ENCODE results near the gene KCTD10. TPM values are rescaled to one million over a fixed set of nuclear protein-coding genes. Genes with fewer than 3 reads are reported as not detected.

KCTD10 gene
- total and polyA plus RNA-seq, 4 donors = 4.2 to 20.1 (median 9.9) TPM

DNA sequence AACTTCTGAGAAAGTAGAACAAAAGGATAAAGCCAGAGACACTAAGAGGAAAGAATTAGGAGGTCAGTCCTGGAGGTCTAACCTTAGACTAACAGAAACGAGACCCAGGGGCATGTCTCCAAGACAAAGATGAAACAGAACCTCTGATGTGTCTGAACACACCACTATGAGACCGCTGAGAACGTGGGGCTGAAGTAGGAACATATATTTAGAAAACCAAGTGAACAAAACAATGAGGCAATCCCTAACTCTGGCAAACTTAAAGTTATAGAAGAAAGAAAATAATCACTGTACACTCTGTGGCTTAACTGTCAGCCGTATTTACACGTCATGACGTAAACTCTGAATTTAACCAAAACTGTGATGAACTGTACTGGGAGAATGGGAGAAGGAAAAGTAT is 17.9 kb downstream of the KCTD10 start:
- Histone ChIP-seq H3K27ac (ENCODE audit: low read depth in 1 of 2, low read length in 2 of 2) (peak overlapping the region in 1 of 2 donors; percentile 8), H3K4me1 (ENCODE audit: control insufficient read depth in 4 of 4, insufficient read depth in 4 of 4, low read length in 3 of 4) (peaks cover 6 to 30% (median 15%) of the 10 kb centered on the region in 4 donors), H3K9ac (ENCODE audit: low read depth in 1 of 2, low read length in 2 of 2) (no peak overlapping the region), H3K27me3 (ENCODE audit: control insufficient read depth in 4 of 4, insufficient read depth in 4 of 4, low read length in 3 of 4) (no peaks in the 10 kb centered on the region), H3K36me3 (ENCODE audit: control insufficient read depth in 4 of 4, insufficient read depth in 3 of 4, low read depth in 1 of 4, low read length in 3 of 4) (peaks cover 5 to 36% (median 21%) of the 10 kb centered on the region in 4 donors), H3K9me3 (ENCODE audit: control insufficient read depth in 4 of 4, low read length in 3 of 4) (no peaks in the 10 kb centered on the region), H3K4me3 (ENCODE audit: low read depth in 1 of 3, low read length in 3 of 3) (no peak overlapping the region)
- TF ChIP-seq GABPA (IDR thresholded peaks at IDR 0.05 in 1 of 2, conservative IDR thresholded peaks at IDR 0.05 in 1 of 2) = no peak
- no peak for TF ChIP-seq RAD21 (IDR thresholded peaks at IDR 0.05)
- TF ChIP-seq FOXA2 (IDR thresholded peaks at IDR 0.05) = no peak
- no peak for TF ChIP-seq NR2F2 (IDR thresholded peaks at IDR 0.05)
- TF ChIP-seq SP1 (IDR thresholded peaks at IDR 0.05) = no peak
- no peak for DNase-seq (ENCODE audit: low spot score)
- WGBS = 79% methylated on average over 6 of the region's 6 CpGs

DNA sequence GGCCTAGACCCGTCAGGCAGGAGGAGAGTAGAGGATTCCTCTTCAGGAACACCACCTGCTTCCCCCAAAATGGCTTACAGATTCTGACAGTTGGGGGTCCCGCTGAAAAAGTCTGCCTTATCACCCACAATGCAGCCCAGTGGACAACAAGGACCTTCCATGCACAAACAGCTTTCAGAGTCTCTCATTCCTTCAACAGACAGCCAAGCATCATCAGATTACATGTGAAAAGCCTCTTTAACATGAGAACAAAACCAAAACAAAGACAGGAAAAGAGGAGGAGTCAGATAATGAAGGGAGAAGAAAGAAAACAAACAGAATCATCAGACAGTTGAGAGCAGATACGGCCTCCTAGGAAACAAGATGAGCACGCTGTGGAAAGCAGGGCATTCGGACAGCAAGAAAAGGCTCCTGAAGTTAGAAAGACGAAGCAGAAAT is 18.3 kb downstream of the KCTD10 start:
- Histone ChIP-seq H3K4me3 (ENCODE audit: low read depth in 1 of 3, low read length in 3 of 3) (no peak overlapping the region), H3K36me3 (ENCODE audit: control insufficient read depth in 4 of 4, insufficient read depth in 3 of 4, low read depth in 1 of 4, low read length in 3 of 4) (peaks cover 5 to 41% (median 25%) of the 10 kb centered on the region in 4 donors), H3K9ac (ENCODE audit: low read depth in 1 of 2, low read length in 2 of 2) (no peak overlapping the region), H3K27ac (ENCODE audit: low read depth in 1 of 2, low read length in 2 of 2) (peak overlapping the region; percentile 40 to 46), H3K27me3 (ENCODE audit: control insufficient read depth in 4 of 4, insufficient read depth in 4 of 4, low read length in 3 of 4) (no peaks in the 10 kb centered on the region), H3K9me3 (ENCODE audit: control insufficient read depth in 4 of 4, low read length in 3 of 4) (no peaks in the 10 kb centered on the region), H3K4me1 (ENCODE audit: control insufficient read depth in 4 of 4, insufficient read depth in 4 of 4, low read length in 3 of 4) (peaks cover 6 to 30% (median 15%) of the 10 kb centered on the region in 4 donors)
- DNase-seq (ENCODE audit: low spot score) = no peak
- WGBS = 72% methylated on average over 6 of the region's 6 CpGs
- TF ChIP-seq, protein P1, sequence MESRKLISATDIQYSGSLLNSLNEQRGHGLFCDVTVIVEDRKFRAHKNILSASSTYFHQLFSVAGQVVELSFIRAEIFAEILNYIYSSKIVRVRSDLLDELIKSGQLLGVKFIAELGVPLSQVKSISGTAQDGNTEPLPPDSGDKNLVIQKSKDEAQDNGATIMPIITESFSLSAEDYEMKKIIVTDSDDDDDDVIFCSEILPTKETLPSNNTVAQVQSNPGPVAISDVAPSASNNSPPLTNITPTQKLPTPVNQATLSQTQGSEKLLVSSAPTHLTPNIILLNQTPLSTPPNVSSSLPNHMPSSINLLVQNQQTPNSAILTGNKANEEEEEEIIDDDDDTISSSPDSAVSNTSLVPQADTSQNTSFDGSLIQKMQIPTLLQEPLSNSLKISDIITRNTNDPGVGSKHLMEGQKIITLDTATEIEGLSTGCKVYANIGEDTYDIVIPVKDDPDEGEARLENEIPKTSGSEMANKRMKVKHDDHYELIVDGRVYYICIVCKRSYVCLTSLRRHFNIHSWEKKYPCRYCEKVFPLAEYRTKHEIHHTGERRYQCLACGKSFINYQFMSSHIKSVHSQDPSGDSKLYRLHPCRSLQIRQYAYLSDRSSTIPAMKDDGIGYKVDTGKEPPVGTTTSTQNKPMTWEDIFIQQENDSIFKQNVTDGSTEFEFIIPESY (IDR thresholded peaks at IDR 0.05) = no peak
- TF ChIP-seq EGR1 (IDR thresholded peaks at IDR 0.05; ENCODE audit: low read depth in 2 of 2) = no peak
- no peak for TF ChIP-seq GABPA (IDR thresholded peaks at IDR 0.05 in 1 of 2, conservative IDR thresholded peaks at IDR 0.05 in 1 of 2)
- TF ChIP-seq FOXA1 (IDR thresholded peaks at IDR 0.05) = no peak
- no peak for TF ChIP-seq RAD21 (IDR thresholded peaks at IDR 0.05)
- TF ChIP-seq, protein P2, sequence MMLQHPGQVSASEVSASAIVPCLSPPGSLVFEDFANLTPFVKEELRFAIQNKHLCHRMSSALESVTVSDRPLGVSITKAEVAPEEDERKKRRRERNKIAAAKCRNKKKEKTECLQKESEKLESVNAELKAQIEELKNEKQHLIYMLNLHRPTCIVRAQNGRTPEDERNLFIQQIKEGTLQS (IDR thresholded peaks at IDR 0.05) = no peak
- no peak for TF ChIP-seq TAF1 (conservative IDR thresholded peaks at IDR 0.05)
- no peak for TF ChIP-seq RXRA (IDR thresholded peaks at IDR 0.05)
- TF ChIP-seq CTCF (IDR thresholded peaks at IDR 0.05; ENCODE audit: low read depth, low read length, missing input control) = no peak
- no peak for TF ChIP-seq SP1 (IDR thresholded peaks at IDR 0.05)
- no peak for TF ChIP-seq FOXA2 (IDR thresholded peaks at IDR 0.05)
- no peak for TF ChIP-seq HNF4G (IDR thresholded peaks at IDR 0.05)
- TF ChIP-seq NR2F2 (IDR thresholded peaks at IDR 0.05) = no peak
- TF ChIP-seq, protein P3, sequence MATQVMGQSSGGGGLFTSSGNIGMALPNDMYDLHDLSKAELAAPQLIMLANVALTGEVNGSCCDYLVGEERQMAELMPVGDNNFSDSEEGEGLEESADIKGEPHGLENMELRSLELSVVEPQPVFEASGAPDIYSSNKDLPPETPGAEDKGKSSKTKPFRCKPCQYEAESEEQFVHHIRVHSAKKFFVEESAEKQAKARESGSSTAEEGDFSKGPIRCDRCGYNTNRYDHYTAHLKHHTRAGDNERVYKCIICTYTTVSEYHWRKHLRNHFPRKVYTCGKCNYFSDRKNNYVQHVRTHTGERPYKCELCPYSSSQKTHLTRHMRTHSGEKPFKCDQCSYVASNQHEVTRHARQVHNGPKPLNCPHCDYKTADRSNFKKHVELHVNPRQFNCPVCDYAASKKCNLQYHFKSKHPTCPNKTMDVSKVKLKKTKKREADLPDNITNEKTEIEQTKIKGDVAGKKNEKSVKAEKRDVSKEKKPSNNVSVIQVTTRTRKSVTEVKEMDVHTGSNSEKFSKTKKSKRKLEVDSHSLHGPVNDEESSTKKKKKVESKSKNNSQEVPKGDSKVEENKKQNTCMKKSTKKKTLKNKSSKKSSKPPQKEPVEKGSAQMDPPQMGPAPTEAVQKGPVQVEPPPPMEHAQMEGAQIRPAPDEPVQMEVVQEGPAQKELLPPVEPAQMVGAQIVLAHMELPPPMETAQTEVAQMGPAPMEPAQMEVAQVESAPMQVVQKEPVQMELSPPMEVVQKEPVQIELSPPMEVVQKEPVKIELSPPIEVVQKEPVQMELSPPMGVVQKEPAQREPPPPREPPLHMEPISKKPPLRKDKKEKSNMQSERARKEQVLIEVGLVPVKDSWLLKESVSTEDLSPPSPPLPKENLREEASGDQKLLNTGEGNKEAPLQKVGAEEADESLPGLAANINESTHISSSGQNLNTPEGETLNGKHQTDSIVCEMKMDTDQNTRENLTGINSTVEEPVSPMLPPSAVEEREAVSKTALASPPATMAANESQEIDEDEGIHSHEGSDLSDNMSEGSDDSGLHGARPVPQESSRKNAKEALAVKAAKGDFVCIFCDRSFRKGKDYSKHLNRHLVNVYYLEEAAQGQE (IDR thresholded peaks at IDR 0.05) = no peak
- no peak for TF ChIP-seq JUND (IDR thresholded peaks at IDR 0.05)
- TF ChIP-seq, protein P4, sequence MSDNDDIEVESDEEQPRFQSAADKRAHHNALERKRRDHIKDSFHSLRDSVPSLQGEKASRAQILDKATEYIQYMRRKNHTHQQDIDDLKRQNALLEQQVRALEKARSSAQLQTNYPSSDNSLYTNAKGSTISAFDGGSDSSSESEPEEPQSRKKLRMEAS (IDR thresholded peaks at IDR 0.05) = no peak
- TF ChIP-seq YY1 (IDR thresholded peaks at IDR 0.05) = no peak
- TF ChIP-seq HNF4A (conservative IDR thresholded peaks at IDR 0.05) = no peak
